GM18511 (cell line): ENCODE measurements around the gene CNNM4.

ENCODE experiments used
- ATAC-seq: cut with Tn5 transposase; IDR thresholded peaks from one replicate; pipeline ENCODE4 v1.9.1; 2021; ENCODE audit warnings: mild to moderate bottlenecking, moderate library complexity; ENCODE audit not compliant: unreplicated experiment

CNNM4 gene

GRCh38 chr2:96760036-96760985 is at the start of gene CNNM4:
Gene CNNM4 (plus strand): TSS chr2:96760902. CDS start chr2:96761000, 98 bp downstream.
- ATAC-seq: peak; percentile 83

- no peak for ATAC-seq
Observed at GRCh38 chr2:96710985-96711384, 49.7 kb upstream of the CNNM4 start.

GRCh38 chr2:96715658-96716057 is 45.0 kb upstream of the CNNM4 start:
- no peak for ATAC-seq

- ATAC-seq: no peak
Observed at GRCh38 chr2:96716388-96716787, 44.3 kb upstream of the CNNM4 start.

- no peak for ATAC-seq
Observed at GRCh38 chr2:96726131-96726530, 34.6 kb upstream of the CNNM4 start.

- ATAC-seq: no peak
Observed at GRCh38 chr2:96727431-96727830, 33.3 kb upstream of the CNNM4 start.

- ATAC-seq: no peak
Observed at GRCh38 chr2:96729748-96730147, 31.0 kb upstream of the CNNM4 start.

- no peak for ATAC-seq
Observed at GRCh38 chr2:96730212-96730611, 30.5 kb upstream of the CNNM4 start.

GRCh38 chr2:96733931-96734330 is 26.8 kb upstream of the CNNM4 start:
- ATAC-seq: no peak

- no peak for ATAC-seq
Observed at GRCh38 chr2:96734880-96735583, 25.7 kb upstream of the CNNM4 start.

GRCh38 chr2:96737251-96737650 is 23.5 kb upstream of the CNNM4 start:
- no peak for ATAC-seq

GRCh38 chr2:96737831-96738230 is 22.9 kb upstream of the CNNM4 start:
- no peak for ATAC-seq

GRCh38 chr2:96739076-96739632 is 21.5 kb upstream of the CNNM4 start:
- ATAC-seq: no peak

GRCh38 chr2:96739633-96740428 is 20.9 kb upstream of the CNNM4 start, which contains the start of gene LMAN2L:
Gene LMAN2L (minus strand): TSS chr2:96740064. CDS start chr2:96740040, 24 bp downstream.
- ATAC-seq: peak; percentile 100

GRCh38 chr2:96747061-96747617 is 13.6 kb upstream of the CNNM4 start:
- ATAC-seq: no peak

- no peak for ATAC-seq
Observed at GRCh38 chr2:96751800-96752199, 8.9 kb upstream of the CNNM4 start.

- ATAC-seq: no peak
Observed at GRCh38 chr2:96753661-96754282, 6.9 kb upstream of the CNNM4 start.

- no peak for ATAC-seq
Observed at GRCh38 chr2:96754317-96754716, 6.4 kb upstream of the CNNM4 start.

- no peak for ATAC-seq
Observed at GRCh38 chr2:96756788-96757476, 3.8 kb upstream of the CNNM4 start.
